Measurements from ENCODE around the gene SEMG2. TPM values are rescaled to one million over a fixed set of nuclear protein-coding genes. Genes with fewer than 3 reads are reported as not detected.

The SEMG2 gene
- polyA plus RNA-seq, 1 of the 3 experiments (the other 2 are of a cell fraction): not detected

DNA sequence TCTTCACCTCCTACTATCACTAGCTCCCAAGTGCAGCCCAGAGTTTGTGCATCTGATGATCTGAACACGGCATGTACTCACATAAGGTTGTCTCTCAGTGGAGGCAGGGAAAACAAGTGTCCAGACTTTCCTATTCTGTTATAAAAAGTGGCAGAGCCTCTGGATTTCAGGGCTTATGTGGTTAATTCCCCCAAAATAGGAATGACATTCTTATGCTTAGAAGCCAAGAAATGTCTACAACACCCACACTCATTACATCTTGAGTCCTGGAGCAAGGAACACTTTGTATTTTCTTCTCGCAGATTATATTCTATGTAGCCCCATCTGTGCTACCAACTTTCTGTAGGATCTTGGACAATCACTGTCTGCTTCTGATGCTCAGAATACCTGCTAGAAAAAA, 27.8 kb upstream of the SEMG2 start:
- CTCF ChIA-PET: no interaction called here
- no peak for DNase-seq
- WGBS (ENCODE audit: low lambda C conversion rate): 0% methylated on average over 2 of the region's 2 CpGs

DNA sequence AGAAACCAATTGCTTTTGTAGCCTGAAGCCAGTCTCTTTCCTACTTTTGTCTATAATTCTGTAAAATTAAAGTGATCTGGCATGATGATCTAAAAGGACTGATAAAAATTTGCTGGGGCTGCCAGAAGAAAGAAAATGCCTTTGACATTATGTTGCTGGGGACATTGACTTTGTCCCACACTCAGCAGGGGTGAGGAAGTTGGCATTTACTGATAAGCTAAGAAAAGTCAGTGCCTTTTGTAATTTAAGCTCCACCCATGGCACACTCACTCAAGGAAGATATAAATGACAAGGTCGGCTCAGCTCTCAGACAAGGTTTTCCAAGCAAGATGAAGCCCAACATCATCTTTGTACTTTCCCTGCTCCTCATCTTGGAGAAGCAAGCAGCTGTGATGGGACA, 14.4 kb upstream of the SEMG2 start, which contains the start of gene SEMG1:
SEMG1 (plus strand) TSS at position 309 of the 400 bp plus-strand sequence; CDS start at position 330, 21 bp downstream.
- H2AFZ ChIP-seq (ENCODE audit: low read depth): no peak within 1 kb of the TSS
- POLR2A ChIA-PET: no interaction called here
- H3K79me2 ChIP-seq (ENCODE audit: insufficient read depth): no peaks in the 10 kb centered on the region
- H3K9me3 ChIP-seq: no peaks in the 10 kb centered on the region
- CTCF ChIA-PET: no interaction called here
- no peaks in the 10 kb centered on the region for H3F3A ChIP-seq (replicated peaks; ENCODE audit: insufficient read depth)
- H3K9ac ChIP-seq: no peak within 1 kb of the TSS
- H3K4me2 ChIP-seq: no peak within 1 kb of the TSS
- no peaks in the 10 kb centered on the region for H3K36me3 ChIP-seq (replicated peaks in 1 of 2; ENCODE audit: control insufficient read depth in 1 of 2, insufficient read depth in 2 of 2, low read length in 1 of 2)
- H3K4me1 ChIP-seq (ENCODE audit: control insufficient read depth in 1 of 2, insufficient read depth in 2 of 2, low read depth in 1 of 2, low read length in 1 of 2): no peaks in the 10 kb centered on the region
- no peak for DNase-seq
- H3K27me3 ChIP-seq (ENCODE audit: insufficient read depth): no peaks in the 10 kb centered on the region
- 0% methylated on average over 1 of the region's 1 CpG for WGBS (ENCODE audit: low lambda C conversion rate)
- H4K20me1 ChIP-seq (ENCODE audit: insufficient read depth): no peaks in the 10 kb centered on the region
- no peak within 1 kb of the TSS for H3K27ac ChIP-seq (ENCODE audit: low read depth in 2 of 2, low read length in 1 of 2)
- no peaks in the 10 kb centered on the region for H3K9me2 ChIP-seq
- no peak within 1 kb of the TSS for H3K4me3 ChIP-seq (ENCODE audit: low read depth in 2 of 2, low read length in 1 of 2)
- TF ChIP-seq FOSL2 (IDR thresholded peaks at IDR 0.05; ENCODE audit: borderline replicate concordance, low read depth) (no peak), GABPA (IDR thresholded peaks at IDR 0.05; ENCODE audit: low read depth) (no peak), GATA2 (CRISPR knock-in tag; IDR thresholded peaks at IDR 0.05) (no peak), MEF2A (IDR thresholded peaks at IDR 0.05; ENCODE audit: borderline replicate concordance, low read depth) (no peak), RCOR1 (IDR thresholded peaks at IDR 0.05; ENCODE audit: low read length) (no peak), YY1 (IDR thresholded peaks at IDR 0.05; ENCODE audit: low read depth) (no peak), NFIC (IDR thresholded peaks at IDR 0.05; ENCODE audit: borderline replicate concordance) (no peak), TCF12 (IDR thresholded peaks at IDR 0.05) (no peak), RFX5 (IDR thresholded peaks at IDR 0.05; ENCODE audit: low read length) (no peak)
- TF ChIP-seq, protein P1, sequence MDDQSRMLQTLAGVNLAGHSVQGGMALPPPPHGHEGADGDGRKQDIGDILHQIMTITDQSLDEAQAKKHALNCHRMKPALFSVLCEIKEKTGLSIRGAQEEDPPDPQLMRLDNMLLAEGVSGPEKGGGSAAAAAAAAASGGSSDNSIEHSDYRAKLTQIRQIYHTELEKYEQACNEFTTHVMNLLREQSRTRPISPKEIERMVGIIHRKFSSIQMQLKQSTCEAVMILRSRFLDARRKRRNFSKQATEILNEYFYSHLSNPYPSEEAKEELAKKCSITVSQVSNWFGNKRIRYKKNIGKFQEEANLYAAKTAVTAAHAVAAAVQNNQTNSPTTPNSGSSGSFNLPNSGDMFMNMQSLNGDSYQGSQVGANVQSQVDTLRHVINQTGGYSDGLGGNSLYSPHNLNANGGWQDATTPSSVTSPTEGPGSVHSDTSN (IDR thresholded peaks at IDR 0.05): no peak
- TF ChIP-seq, protein P2, sequence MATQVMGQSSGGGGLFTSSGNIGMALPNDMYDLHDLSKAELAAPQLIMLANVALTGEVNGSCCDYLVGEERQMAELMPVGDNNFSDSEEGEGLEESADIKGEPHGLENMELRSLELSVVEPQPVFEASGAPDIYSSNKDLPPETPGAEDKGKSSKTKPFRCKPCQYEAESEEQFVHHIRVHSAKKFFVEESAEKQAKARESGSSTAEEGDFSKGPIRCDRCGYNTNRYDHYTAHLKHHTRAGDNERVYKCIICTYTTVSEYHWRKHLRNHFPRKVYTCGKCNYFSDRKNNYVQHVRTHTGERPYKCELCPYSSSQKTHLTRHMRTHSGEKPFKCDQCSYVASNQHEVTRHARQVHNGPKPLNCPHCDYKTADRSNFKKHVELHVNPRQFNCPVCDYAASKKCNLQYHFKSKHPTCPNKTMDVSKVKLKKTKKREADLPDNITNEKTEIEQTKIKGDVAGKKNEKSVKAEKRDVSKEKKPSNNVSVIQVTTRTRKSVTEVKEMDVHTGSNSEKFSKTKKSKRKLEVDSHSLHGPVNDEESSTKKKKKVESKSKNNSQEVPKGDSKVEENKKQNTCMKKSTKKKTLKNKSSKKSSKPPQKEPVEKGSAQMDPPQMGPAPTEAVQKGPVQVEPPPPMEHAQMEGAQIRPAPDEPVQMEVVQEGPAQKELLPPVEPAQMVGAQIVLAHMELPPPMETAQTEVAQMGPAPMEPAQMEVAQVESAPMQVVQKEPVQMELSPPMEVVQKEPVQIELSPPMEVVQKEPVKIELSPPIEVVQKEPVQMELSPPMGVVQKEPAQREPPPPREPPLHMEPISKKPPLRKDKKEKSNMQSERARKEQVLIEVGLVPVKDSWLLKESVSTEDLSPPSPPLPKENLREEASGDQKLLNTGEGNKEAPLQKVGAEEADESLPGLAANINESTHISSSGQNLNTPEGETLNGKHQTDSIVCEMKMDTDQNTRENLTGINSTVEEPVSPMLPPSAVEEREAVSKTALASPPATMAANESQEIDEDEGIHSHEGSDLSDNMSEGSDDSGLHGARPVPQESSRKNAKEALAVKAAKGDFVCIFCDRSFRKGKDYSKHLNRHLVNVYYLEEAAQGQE (IDR thresholded peaks at IDR 0.05; ENCODE audit: low read depth, low read length): no peak
- TF ChIP-seq, protein P3, sequence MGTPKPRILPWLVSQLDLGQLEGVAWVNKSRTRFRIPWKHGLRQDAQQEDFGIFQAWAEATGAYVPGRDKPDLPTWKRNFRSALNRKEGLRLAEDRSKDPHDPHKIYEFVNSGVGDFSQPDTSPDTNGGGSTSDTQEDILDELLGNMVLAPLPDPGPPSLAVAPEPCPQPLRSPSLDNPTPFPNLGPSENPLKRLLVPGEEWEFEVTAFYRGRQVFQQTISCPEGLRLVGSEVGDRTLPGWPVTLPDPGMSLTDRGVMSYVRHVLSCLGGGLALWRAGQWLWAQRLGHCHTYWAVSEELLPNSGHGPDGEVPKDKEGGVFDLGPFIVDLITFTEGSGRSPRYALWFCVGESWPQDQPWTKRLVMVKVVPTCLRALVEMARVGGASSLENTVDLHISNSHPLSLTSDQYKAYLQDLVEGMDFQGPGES (IDR thresholded peaks at IDR 0.05; ENCODE audit: low read depth, low read length): no peak

More for the DNA sequence above, 27.8 kb upstream of the SEMG2 start:
- Histone ChIP-seq H3K4me1 (ENCODE audit: control insufficient read depth in 1 of 2, insufficient read depth in 2 of 2, low read depth in 1 of 2, low read length in 1 of 2) (no peaks in the 10 kb centered on the region), H3K9ac (no peak overlapping the region), H3K9me3 (no peaks in the 10 kb centered on the region), H3K27ac (ENCODE audit: low read depth in 2 of 2, low read length in 1 of 2) (no peak overlapping the region), H4K20me1 (ENCODE audit: insufficient read depth) (no peaks in the 10 kb centered on the region), H2AFZ (ENCODE audit: low read depth) (no peak overlapping the region), H3K27me3 (ENCODE audit: insufficient read depth) (peaks cover 11% of the 10 kb centered on the region; the same call in 1 of the 2 replicates), H3K36me3 (replicated peaks in 1 of 2; ENCODE audit: control insufficient read depth in 1 of 2, insufficient read depth in 2 of 2, low read length in 1 of 2) (no peaks in the 10 kb centered on the region), H3K4me3 (ENCODE audit: low read depth in 2 of 2, low read length in 1 of 2) (no peak overlapping the region), H3K9me2 (no peaks in the 10 kb centered on the region), H3K4me2 (no peak overlapping the region), H3F3A (replicated peaks; ENCODE audit: insufficient read depth) (no peaks in the 10 kb centered on the region), H3K79me2 (ENCODE audit: insufficient read depth) (no peaks in the 10 kb centered on the region)
- POLR2A ChIA-PET: no interaction called here
- TF ChIP-seq CHD2 (IDR thresholded peaks at IDR 0.05; ENCODE audit: low read length, partially characterized antibody) (no peak), FOSL2 (IDR thresholded peaks at IDR 0.05; ENCODE audit: borderline replicate concordance, low read depth) (no peak), FOXM1 (IDR thresholded peaks at IDR 0.05; ENCODE audit: low read depth) (no peak), GABPA (IDR thresholded peaks at IDR 0.05; ENCODE audit: low read depth) (no peak), RCOR1 (IDR thresholded peaks at IDR 0.05; ENCODE audit: low read length) (no peak)
- TF ChIP-seq, protein P4, sequence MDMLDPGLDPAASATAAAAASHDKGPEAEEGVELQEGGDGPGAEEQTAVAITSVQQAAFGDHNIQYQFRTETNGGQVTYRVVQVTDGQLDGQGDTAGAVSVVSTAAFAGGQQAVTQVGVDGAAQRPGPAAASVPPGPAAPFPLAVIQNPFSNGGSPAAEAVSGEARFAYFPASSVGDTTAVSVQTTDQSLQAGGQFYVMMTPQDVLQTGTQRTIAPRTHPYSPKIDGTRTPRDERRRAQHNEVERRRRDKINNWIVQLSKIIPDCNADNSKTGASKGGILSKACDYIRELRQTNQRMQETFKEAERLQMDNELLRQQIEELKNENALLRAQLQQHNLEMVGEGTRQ (IDR thresholded peaks at IDR 0.05; ENCODE audit: borderline replicate concordance, low read depth, low read length): no peak
